GM19463 (cell line): Measurements from ENCODE around the gene CHAT.

Source experiments
- ATAC-seq: cut with Tn5 transposase; IDR thresholded peaks from one replicate; pipeline ENCODE4 v1.9.1; 2021; ENCODE audit warnings: mild to moderate bottlenecking, moderate library complexity; ENCODE audit not compliant: unreplicated experiment

Gene CHAT

GRCh38 chr10:49611816-49612512, 1.9 kb upstream of the CHAT start:
- no peak for ATAC-seq

GRCh38 chr10:49612513-49613164, 1.2 kb upstream of the CHAT start:
- no peak for ATAC-seq

DNA sequence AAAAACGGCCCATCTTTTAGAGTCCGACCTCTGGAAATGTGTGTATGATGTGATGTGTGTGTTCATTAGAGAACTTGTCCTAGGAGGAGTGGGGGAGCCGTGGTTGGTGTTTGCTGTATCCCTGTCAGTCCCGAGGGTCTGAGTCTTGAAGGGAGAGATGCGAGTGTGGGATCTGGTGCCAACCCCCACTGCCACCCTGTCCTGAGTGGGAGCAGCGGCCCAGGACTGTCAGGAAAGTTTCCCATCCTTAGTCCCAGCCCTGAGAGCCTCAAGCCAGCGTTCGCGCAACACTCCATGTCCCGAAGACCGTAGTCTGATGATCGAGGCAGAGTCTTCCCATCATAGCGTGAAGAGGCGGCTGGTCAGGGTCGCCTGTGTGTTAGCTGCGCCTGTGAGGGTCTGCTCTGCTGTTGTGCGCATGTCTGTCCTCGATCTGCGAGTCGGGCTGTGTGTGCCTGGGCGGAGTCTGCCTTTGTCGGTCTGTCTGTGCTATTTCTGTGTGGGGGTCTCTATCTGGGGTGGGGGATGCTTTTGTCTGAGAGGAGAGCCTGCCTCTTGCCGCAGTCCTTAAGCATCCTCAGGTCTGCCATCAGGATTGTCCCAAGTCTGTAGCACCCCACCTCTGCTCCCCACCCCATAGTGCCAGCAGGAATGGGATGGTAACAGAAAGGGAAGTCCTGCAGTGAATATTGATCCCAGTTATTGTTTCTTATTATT, 514 bp upstream of the CHAT start:
- no peak for ATAC-seq

DNA sequence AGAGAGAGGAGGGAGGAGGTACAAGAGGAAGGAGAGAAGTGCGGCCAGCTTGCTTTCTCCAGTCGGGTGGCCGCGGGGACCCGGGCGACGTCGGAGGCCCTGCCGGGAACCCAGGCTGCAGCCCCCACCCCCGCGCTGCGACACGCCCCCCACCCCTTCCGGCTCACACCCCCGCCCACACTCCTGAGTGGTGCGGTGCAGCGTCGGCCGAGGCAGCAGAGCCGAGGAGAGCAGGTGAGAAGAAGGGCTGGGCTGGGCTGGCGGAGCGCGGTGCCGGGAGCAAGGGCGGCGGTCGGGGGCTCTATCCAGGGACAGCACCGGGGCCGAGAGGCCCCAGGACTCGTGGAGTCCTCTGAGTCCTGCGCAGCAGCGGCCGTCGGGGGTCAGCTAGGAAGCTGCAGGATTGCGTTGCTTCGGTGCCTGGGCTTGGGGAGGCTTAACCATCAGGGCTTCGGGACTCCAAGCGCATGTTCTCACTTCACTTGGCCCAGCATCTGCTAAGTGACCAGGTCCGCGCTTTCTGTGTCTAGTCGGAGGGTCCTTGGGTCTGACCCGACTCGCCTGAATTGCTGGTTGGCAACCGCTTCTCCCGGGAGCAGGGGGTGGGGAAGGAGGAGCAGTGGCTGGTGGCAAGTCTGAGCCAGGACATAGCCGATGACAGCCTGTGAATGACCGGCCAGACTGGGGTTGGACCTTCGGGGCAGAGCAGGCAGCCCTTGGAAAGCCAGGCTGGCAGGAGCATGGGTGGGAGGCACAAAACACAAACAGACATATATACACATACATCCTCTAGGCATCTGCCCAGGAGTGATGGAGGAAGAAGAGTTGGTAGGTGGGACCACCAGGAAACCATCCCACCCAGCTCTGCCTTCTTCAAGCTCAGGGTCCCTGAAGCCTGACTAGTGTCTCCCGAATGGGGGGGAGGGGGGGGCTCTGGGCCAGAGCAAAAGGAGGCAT, 683 bp downstream of the CHAT start:
- ATAC-seq = no peak

DNA sequence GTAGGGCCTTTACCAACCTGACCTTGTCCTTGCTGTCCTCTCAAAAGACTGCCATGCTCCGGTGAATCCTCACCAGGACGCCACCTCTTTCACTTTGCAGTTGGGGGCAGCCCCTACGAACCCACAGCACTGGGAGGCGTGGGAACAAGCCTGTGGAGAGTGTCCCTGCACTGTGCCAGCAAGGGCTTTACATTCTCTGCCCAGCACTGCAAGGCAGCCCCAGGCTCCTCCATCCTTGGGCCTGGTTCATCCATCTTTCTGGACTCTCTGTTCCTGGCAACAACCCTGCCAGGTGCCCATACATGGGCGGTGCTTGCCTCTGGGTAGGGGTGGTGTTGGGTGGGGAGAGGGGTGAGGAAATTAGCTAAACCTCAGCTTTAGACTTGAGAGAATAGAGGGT, 1.4 kb downstream of the CHAT start:
- ATAC-seq = no peak

- no peak for ATAC-seq
Measured at GRCh38 chr10:49615721-49616120, 1.9 kb downstream of the CHAT start.

DNA sequence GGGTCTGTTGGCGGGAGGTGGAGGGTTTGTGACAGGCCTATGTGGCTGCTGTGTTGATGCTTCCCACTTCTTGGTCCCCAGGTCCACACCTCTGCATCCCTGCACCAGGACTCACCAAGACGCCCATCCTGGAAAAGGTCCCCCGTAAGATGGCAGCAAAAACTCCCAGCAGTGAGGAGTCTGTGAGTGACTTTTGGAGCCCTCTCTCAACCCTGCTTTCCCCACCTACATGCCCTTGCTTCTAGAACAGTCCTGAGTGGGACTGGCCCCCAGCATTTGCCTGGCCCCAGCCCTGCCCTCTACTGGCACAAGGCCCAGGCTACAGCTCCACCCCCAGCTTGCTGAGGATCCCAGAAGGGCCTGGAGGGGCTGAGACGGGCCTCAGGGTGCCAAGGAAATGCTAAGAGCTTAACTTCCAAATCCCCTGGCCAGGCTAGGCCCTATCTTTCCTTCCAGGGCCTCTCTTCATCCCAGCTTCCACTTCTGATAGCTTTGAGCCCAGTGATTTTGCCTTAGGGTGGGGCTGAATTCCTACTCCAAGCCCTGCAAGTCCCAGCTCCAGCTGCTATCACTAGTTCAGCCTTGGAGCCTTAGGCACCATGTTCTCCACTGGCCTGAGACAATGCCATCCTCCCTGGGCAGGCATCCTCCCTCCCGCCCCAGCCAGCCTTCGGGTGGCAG, 2.7 kb downstream of the CHAT start:
- no peak for ATAC-seq

DNA sequence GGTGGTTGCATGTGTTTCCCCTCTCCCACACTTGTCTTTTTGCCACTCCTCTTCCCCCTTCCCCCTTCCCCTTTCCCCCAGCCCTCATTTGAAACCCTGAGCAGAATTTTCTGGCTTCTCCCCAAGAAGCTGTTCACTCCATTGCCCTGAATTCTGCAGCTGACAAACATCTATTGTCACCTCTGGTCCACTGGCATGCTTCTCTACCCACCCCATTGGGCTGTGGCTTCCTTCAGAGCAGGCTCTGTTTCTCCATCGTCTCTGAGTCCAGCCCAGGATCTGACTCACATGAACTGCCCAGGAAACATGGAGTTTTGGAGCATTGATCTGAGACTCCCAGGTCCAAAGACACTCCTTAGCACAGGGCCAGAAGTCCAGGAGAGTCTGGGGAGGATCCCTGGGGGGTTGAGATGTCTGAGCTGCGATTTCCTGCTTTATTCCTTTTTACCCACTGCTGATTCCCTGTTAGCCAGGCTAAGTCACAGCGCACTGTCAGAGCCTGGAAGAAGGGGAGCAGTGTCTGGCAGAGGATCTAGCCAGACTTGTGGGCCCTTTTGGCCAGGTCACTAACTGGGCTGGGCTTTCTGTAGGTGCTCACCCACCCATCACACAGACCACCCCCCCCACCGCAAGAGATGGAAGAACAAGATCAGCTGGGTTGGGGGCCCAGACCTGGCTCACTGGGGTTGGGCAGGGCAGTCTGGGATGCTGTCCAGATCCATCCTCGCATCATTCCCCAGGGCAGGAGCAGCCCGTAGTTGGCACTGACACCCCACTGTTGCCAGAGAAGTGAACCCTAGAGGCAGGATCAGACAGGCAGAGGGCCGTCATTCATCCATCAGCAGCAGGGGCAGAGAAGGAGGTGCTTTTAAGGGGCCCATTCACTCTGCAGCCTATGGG, 3.5 kb downstream of the CHAT start:
- ATAC-seq = no peak

- no peak for ATAC-seq
Measured at GRCh38 chr10:49618821-49619220, 5.0 kb downstream of the CHAT start.

DNA sequence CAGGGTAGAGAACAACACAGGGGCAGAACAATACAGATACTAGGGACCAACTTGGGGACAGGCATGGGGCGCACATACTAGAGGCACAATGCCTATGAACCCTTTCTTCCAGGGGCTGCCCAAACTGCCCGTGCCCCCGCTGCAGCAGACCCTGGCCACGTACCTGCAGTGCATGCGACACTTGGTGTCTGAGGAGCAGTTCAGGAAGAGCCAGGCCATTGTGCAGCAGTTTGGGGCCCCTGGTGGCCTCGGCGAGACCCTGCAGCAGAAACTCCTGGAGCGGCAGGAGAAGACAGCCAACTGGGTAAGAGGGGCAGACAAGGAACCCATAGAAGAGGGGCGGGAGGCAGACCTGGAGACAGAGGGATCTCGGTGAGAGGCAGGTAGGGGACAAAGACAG, 5.8 kb downstream of the CHAT start:
- ATAC-seq = no peak

DNA sequence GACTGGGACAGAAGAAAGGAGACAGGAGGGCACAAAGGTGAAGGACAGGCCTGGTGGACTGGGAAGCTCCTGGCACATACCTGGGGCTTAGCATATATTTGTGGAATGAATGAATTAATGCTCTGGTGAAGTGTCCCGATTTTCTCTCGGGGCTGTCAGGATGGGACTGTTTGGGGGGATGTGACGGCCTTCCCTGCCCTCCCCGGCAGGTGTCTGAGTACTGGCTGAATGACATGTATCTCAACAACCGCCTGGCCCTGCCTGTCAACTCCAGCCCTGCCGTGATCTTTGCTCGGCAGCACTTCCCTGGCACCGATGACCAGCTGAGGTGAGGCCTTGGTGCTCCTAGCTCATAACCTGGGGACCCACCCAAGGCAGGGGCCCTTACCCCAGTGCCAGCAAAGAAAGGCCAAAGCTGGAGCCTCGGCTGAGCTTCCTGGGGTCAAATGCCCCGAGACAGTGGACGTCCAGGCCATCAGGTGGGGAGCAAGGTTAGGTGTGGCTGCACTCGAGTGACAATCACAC, 6.5 kb downstream of the CHAT start:
- ATAC-seq = no peak

DNA sequence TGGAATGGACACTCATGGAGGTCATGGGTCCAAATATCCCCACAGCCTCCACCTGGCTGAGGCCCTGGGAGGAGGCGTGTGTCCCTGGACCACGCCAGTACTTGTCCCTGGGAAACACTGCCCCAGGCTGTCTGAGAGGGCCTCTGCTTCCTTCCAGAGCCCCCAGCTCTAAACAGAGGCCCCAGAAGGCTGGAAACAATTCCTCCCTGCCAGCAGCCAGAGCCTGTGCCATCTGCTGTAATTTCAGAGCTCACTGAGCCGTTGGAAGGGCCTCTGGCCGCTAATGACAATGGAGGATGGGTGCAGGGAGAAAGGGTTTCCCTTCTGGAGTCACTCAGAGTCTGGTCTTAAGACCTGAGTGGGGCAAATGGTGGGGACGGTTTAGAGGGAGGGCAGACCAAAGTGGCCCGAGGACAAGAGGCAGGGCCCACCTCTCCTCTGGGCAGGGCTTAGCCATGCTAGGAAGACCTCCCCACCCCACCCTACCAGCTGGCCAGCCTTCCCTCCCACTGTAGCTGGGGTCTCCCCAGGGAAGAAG, 7.1 kb downstream of the CHAT start:
- no peak for ATAC-seq

GRCh38 chr10:49621561-49621960, 7.7 kb downstream of the CHAT start:
- no peak for ATAC-seq

GRCh38 chr10:49622426-49623425, 8.9 kb downstream of the CHAT start:
- ATAC-seq = no peak

GRCh38 chr10:49624629-49625028, 10.8 kb downstream of the CHAT start:
- no peak for ATAC-seq

DNA sequence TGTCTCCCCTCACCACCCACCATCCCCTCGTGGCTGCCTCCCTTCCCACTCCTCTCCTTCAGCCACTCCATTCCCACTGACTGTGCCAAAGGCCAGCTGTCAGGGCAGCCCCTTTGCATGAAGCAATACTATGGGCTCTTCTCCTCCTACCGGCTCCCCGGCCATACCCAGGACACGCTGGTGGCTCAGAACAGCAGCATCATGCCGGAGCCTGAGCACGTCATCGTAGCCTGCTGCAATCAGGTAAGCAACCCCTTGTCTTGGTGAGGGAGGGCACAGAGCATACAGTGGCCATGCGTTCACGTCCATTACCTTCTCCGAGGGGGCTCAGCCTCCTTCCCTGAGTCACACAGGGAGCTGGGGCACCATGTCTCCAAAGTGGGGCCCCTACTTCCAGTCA, 11.6 kb downstream of the CHAT start:
- ATAC-seq = no peak

DNA sequence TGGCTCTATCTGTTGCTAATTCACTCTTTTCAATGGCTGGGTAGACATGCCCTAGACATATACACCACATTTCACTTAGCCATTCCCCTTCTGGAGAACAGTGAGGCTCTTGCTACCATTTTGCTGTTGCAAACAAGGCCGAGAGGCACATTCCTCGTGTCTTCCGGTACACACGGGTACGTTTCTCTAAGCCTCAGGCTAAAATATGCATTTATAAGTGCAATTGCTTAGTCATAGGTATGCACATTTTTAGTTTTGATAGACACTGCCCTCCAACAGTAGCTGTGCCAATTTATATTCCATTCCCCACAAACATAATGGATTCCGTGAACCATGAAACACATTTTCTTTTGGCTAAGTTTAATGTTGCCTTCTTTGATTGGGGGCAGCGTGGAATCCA, 13.2 kb downstream of the CHAT start:
- ATAC-seq = no peak
